Measurements from ENCODE around the gene LHPP.

LHPP gene

GRCh38 chr10:124536496-124537050, 75.0 kb downstream of the LHPP start:
- 97% methylated on average over 3 of the region's 5 CpGs for WGBS (ENCODE audit: insufficient coverage)
- Histone ChIP-seq H3K27ac (ENCODE audit: insufficient read depth in 1 of 2, low read depth in 1 of 2, low read length in 2 of 2, poor library complexity in 1 of 2, severe bottlenecking in 2 of 2) (no peak overlapping the region), H3K9me3 (ENCODE audit: control extremely low read depth in 1 of 5, control insufficient read depth in 4 of 5, insufficient read depth in 2 of 5, low read depth in 1 of 5, low read length in 4 of 5) (no peaks in the 10 kb centered on the region), H3K4me1 (ENCODE audit: control extremely low read depth in 1 of 4, control insufficient read depth in 4 of 4, insufficient read depth in 4 of 4, low read length in 3 of 4) (peaks cover 6 to 29% (median 27%) of the 10 kb centered on the region in 4 experiments), H3K36me3 (ENCODE audit: control insufficient read depth in 4 of 4, insufficient read depth in 4 of 4, low read length in 3 of 4) (no peaks in the 10 kb centered on the region), H3K27me3 (replicated peaks in 2 of 5; ENCODE audit: control insufficient read depth in 4 of 5, insufficient read depth in 5 of 5, low read length in 4 of 5) (no peaks in the 10 kb centered on the region), H3K4me3 (ENCODE audit: control insufficient read depth in 1 of 7, extremely low read depth in 1 of 7, insufficient read depth in 4 of 7, low read depth in 2 of 7, low read length in 6 of 7) (no peak overlapping the region)
- DNase-seq = no peak
- CTCF ChIA-PET = interaction anchor here (0.8 to 9.2 kb wide), 8 partner anchors 95 to 293 kb away, joined by 3 to 112 read pairs (median 5); partner anchors contain the start of gene FAM53B
- POLR2A ChIA-PET = no interaction called here

DNA sequence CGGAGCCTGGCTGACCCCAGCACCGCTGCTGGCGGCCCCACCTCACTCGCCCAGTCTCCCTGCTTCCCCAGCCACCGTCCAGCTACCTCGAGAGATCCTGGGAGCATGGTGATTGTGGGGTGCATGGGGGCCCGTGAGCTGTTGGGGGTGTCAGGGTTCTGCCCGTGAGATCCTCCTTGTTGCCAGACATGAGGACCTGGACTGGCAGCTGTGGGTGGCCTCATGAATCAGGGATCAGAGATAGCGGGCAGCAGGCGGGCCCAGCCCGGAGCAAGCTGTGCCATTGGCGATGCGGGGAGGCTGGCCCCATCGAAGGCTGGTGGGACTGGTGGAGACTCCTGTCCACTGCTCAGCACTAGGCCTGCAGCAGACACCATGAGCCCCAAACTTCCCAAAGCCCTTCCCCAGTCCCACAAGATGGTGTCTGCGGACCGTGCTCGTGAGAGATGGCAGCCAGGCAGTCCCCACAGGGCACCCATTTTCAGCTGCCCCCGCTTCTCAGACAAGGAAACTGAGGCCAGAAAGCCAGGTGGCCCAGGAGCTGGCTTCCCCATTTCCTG, 75.6 kb downstream of the LHPP start:
- H3K27me3 ChIP-seq (replicated peaks in 2 of 5; ENCODE audit: control insufficient read depth in 4 of 5, insufficient read depth in 5 of 5, low read length in 4 of 5) = no peaks in the 10 kb centered on the region
- CTCF ChIA-PET = interaction anchor here (0.8 to 8.3 kb wide), 9 partner anchors 13 to 293 kb away, joined by 3 to 89 read pairs (median 4); no protein-coding TSS in a partner anchor
- H3K36me3 ChIP-seq (ENCODE audit: control insufficient read depth in 4 of 4, insufficient read depth in 4 of 4, low read length in 3 of 4) = no peaks in the 10 kb centered on the region
- H3K27ac ChIP-seq (ENCODE audit: insufficient read depth in 1 of 2, low read depth in 1 of 2, low read length in 2 of 2, poor library complexity in 1 of 2, severe bottlenecking in 2 of 2) = no peak overlapping the region
- no peaks in the 10 kb centered on the region for H3K9me3 ChIP-seq (ENCODE audit: control extremely low read depth in 1 of 5, control insufficient read depth in 4 of 5, insufficient read depth in 2 of 5, low read depth in 1 of 5, low read length in 4 of 5)
- H3K4me3 ChIP-seq (ENCODE audit: control insufficient read depth in 1 of 7, extremely low read depth in 1 of 7, insufficient read depth in 4 of 7, low read depth in 2 of 7, low read length in 6 of 7) = no peak overlapping the region
- DNase-seq = no peak
- WGBS (ENCODE audit: insufficient coverage) = 89% methylated on average over 15 of the region's 18 CpGs
- POLR2A ChIA-PET = interaction anchor here (1.1 kb wide), 1 partner anchor 10 kb away, joined by 3 read pairs; no protein-coding TSS in a partner anchor
- peaks cover 6 to 29% (median 27%) of the 10 kb centered on the region in 4 experiments for H3K4me1 ChIP-seq (ENCODE audit: control extremely low read depth in 1 of 4, control insufficient read depth in 4 of 4, insufficient read depth in 4 of 4, low read length in 3 of 4)

DNA sequence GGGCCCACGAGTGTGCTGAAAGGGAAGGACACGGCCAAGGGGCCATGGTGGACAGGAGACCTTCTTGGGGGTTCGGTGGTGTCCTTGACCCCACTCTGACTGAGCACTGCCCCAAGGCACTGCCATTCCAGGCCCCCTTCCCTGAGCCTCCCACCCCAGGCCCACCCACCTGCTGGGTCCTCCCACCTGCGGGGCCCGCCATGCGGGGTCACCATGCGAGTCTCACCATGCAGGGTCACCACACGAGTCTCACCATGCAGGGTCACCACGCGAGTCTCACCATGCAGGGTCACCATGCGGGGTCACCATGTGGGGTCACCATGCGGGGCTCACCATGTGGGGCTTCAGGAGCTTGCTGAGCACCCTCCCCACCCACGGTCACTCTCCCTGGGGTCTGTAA, 76.3 kb downstream of the LHPP start:
- DNase-seq = no peak
- Histone ChIP-seq H3K4me3 (ENCODE audit: control insufficient read depth in 1 of 7, extremely low read depth in 1 of 7, insufficient read depth in 4 of 7, low read depth in 2 of 7, low read length in 6 of 7) (no peak overlapping the region), H3K36me3 (ENCODE audit: control insufficient read depth in 4 of 4, insufficient read depth in 4 of 4, low read length in 3 of 4) (no peaks in the 10 kb centered on the region), H3K4me1 (ENCODE audit: control extremely low read depth in 1 of 4, control insufficient read depth in 4 of 4, insufficient read depth in 4 of 4, low read length in 3 of 4) (peaks cover 6 to 29% (median 27%) of the 10 kb centered on the region in 4 experiments), H3K27ac (ENCODE audit: insufficient read depth in 1 of 2, low read depth in 1 of 2, low read length in 2 of 2, poor library complexity in 1 of 2, severe bottlenecking in 2 of 2) (no peak overlapping the region), H3K9me3 (ENCODE audit: control extremely low read depth in 1 of 5, control insufficient read depth in 4 of 5, insufficient read depth in 2 of 5, low read depth in 1 of 5, low read length in 4 of 5) (no peaks in the 10 kb centered on the region), H3K27me3 (replicated peaks in 2 of 5; ENCODE audit: control insufficient read depth in 4 of 5, insufficient read depth in 5 of 5, low read length in 4 of 5) (no peaks in the 10 kb centered on the region)
- POLR2A ChIA-PET = interaction anchor here (1.1 kb wide), 1 partner anchor 11 kb away, joined by 3 read pairs; no protein-coding TSS in a partner anchor
- CTCF ChIA-PET = interaction anchor here (0.6 to 8.3 kb wide), 16 partner anchors 8 to 543 kb away, joined by 3 to 89 read pairs (median 4); no protein-coding TSS in a partner anchor
- 82% methylated on average over 10 of the region's 13 CpGs for WGBS (ENCODE audit: insufficient coverage)

DNA sequence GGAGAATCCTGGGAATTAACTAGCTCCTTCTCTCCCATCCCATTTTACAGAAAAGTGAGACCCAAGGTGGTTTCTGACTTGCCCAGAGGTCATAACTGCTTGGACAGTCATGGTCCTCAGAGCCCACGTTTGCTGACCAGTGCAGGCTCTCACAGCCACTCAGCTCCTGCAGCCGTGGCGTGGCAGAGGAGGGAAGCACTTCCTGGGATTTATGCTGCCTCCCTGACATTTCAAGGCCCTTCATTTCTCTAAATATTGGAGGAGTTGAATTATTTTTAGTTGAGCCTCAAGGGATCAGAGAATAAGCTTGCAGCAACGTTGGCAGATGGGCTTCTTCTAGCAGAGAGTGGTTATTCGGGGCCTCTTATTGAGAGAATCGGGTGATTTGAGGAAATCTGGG, 77.1 kb downstream of the LHPP start:
- no peak overlapping the region for H3K4me3 ChIP-seq (ENCODE audit: control insufficient read depth in 1 of 7, extremely low read depth in 1 of 7, insufficient read depth in 4 of 7, low read depth in 2 of 7, low read length in 6 of 7)
- H3K36me3 ChIP-seq (ENCODE audit: control insufficient read depth in 4 of 4, insufficient read depth in 4 of 4, low read length in 3 of 4) = no peaks in the 10 kb centered on the region
- WGBS (ENCODE audit: insufficient coverage) = 91% methylated on average over 6 of the region's 6 CpGs
- no peaks in the 10 kb centered on the region for H3K9me3 ChIP-seq (ENCODE audit: control extremely low read depth in 1 of 5, control insufficient read depth in 4 of 5, insufficient read depth in 2 of 5, low read depth in 1 of 5, low read length in 4 of 5)
- ChIA-PET CTCF (interaction anchor here (0.6 to 8.3 kb wide), 19 partner anchors 9 to 544 kb away, joined by 3 to 89 read pairs (median 4); no protein-coding TSS in a partner anchor), POLR2A (interaction anchor here (0.5 to 1.1 kb wide), 2 partner anchors 12 to 72 kb away, joined by 3 read pairs; no protein-coding TSS in a partner anchor)
- no peak for DNase-seq
- no peak overlapping the region for H3K27ac ChIP-seq (ENCODE audit: insufficient read depth in 1 of 2, low read depth in 1 of 2, low read length in 2 of 2, poor library complexity in 1 of 2, severe bottlenecking in 2 of 2)
- no peaks in the 10 kb centered on the region for H3K27me3 ChIP-seq (replicated peaks in 2 of 5; ENCODE audit: control insufficient read depth in 4 of 5, insufficient read depth in 5 of 5, low read length in 4 of 5)
- peaks cover 6 to 27% (median 27%) of the 10 kb centered on the region in 4 experiments for H3K4me1 ChIP-seq (ENCODE audit: control extremely low read depth in 1 of 4, control insufficient read depth in 4 of 4, insufficient read depth in 4 of 4, low read length in 3 of 4)

DNA sequence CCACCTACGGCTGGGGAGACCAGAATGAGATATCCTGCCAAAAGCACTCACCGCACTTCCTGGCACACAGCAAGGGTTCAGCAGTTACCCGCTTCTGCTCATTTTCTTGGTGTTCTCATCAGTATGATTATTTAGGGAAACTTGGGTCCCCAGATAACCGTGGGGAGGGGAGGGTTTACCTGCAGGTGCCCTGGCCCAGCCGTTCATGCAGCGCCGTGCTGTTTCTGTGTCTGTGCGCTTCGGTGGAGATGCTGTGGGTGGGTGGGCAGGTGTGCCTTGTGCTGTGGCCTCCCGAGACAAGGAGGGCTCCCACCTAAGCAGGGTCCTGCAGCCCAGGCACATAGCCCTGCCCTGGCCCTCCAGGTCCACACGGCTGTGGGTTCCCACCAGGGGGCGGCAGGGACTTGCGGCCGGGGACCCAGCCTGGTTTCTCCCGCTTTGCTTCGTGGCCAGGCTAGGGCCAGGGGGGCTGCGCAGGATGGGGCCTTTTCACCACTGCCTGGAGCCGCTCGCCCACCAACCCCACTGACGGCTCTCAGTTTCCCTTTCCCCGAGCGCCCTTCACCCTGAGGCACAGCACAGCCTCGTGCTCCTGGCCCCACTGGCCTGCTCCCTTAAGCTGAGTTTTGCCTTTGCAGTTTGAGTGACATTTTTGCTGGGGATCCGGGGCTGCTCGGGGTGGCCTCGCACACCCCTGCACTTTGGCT, 78.5 kb downstream of the LHPP start:
- ChIA-PET POLR2A (no interaction called here), CTCF (interaction anchor here (0.6 to 8.3 kb wide), 13 partner anchors 10 to 217 kb away, joined by 3 to 89 read pairs (median 4); no protein-coding TSS in a partner anchor)
- no peak overlapping the region for H3K27ac ChIP-seq (ENCODE audit: insufficient read depth in 1 of 2, low read depth in 1 of 2, low read length in 2 of 2, poor library complexity in 1 of 2, severe bottlenecking in 2 of 2)
- H3K4me1 ChIP-seq (ENCODE audit: control extremely low read depth in 1 of 4, control insufficient read depth in 4 of 4, insufficient read depth in 4 of 4, low read length in 3 of 4) = peaks cover 1 to 21% (median 18%) of the 10 kb centered on the region in 4 experiments
- peak; percentile 52 to 68 (median 65) for DNase-seq
- no peaks in the 10 kb centered on the region for H3K9me3 ChIP-seq (ENCODE audit: control extremely low read depth in 1 of 5, control insufficient read depth in 4 of 5, insufficient read depth in 2 of 5, low read depth in 1 of 5, low read length in 4 of 5)
- no peaks in the 10 kb centered on the region for H3K36me3 ChIP-seq (ENCODE audit: control insufficient read depth in 4 of 4, insufficient read depth in 4 of 4, low read length in 3 of 4)
- no peak overlapping the region for H3K4me3 ChIP-seq (ENCODE audit: control insufficient read depth in 1 of 7, extremely low read depth in 1 of 7, insufficient read depth in 4 of 7, low read depth in 2 of 7, low read length in 6 of 7)
- 40% methylated on average over 23 of the region's 26 CpGs for WGBS (ENCODE audit: insufficient coverage)
- no peaks in the 10 kb centered on the region for H3K27me3 ChIP-seq (replicated peaks in 2 of 5; ENCODE audit: control insufficient read depth in 4 of 5, insufficient read depth in 5 of 5, low read length in 4 of 5)

DNA sequence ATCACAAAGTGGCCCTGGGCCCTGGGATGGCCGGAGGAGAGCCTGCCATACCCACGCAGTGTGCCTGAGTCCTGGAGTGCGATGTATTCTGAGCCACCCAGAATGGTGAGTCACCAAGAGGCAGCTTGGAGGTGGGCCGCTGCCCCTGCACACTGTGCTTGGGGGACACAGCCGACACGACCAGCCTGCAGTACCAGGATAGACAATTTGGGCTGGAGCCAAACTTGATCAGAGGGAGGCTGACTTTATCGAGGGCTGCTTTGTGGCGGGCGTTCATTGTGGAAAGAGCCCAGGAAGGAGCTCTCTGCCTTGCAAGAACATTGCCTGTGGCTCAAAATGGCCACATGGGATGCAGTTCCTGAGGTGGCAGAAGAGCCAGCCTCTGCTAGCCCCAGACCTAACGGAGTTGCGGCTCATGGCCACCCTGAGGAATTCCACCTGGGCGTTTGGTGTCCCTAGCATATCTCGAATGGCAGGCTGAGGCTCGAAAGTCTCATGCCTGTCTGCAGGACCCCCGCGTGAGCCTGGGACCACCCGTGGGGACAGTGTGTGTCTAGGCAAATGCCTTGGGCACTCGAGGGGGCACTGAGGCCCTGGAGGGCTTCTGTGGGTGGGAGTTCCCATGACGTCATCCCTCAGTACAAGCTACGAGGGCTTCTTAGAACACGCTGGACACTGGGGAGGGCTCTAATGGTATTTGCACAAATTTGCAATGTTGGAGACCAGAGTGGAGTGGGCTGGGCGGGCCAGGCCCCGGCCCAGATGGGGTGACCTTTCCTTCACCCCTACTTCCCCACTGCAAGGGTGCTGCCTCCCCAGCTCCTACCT, 79.7 kb downstream of the LHPP start:
- Histone ChIP-seq H3K4me1 (ENCODE audit: control extremely low read depth in 1 of 4, control insufficient read depth in 4 of 4, insufficient read depth in 4 of 4, low read length in 3 of 4) (peaks cover 0 to 15% (median 12%) of the 10 kb centered on the region in 4 experiments), H3K27ac (ENCODE audit: insufficient read depth in 1 of 2, low read depth in 1 of 2, low read length in 2 of 2, poor library complexity in 1 of 2, severe bottlenecking in 2 of 2) (no peak overlapping the region), H3K4me3 (ENCODE audit: control insufficient read depth in 1 of 7, extremely low read depth in 1 of 7, insufficient read depth in 4 of 7, low read depth in 2 of 7, low read length in 6 of 7) (no peak overlapping the region), H3K36me3 (ENCODE audit: control insufficient read depth in 4 of 4, insufficient read depth in 4 of 4, low read length in 3 of 4) (no peaks in the 10 kb centered on the region), H3K9me3 (ENCODE audit: control extremely low read depth in 1 of 5, control insufficient read depth in 4 of 5, insufficient read depth in 2 of 5, low read depth in 1 of 5, low read length in 4 of 5) (no peaks in the 10 kb centered on the region), H3K27me3 (replicated peaks in 2 of 5; ENCODE audit: control insufficient read depth in 4 of 5, insufficient read depth in 5 of 5, low read length in 4 of 5) (no peaks in the 10 kb centered on the region)
- POLR2A ChIA-PET = no interaction called here
- no peak for DNase-seq
- CTCF ChIA-PET = interaction anchor here (0.6 to 8.3 kb wide), 10 partner anchors 62 to 216 kb away, joined by 3 to 89 read pairs (median 4); no protein-coding TSS in a partner anchor
- 95% methylated on average over 21 of the region's 23 CpGs for WGBS (ENCODE audit: insufficient coverage)
